ENCODE measurements around the gene KRT81. TPM values are rescaled to one million over a fixed set of nuclear protein-coding genes. Genes with fewer than 3 reads are reported as not detected.

KRT81 gene
- total RNA-seq, 2 donors from 2014 or later = 1.7 TPM; not detected in 1

GRCh38 chr12:52323001-52323400 is 31.7 kb upstream of the KRT81 start:
- H3K36me3 ChIP-seq = no peaks in the 10 kb centered on the region
- H3K4me1 ChIP-seq (replicated peaks) = no peaks in the 10 kb centered on the region
- H3K4me3 ChIP-seq = no peak overlapping the region
- TF ChIP-seq CTCF (IDR thresholded peaks at IDR 0.05) (no peak), POLR2AphosphoS5 (IDR thresholded peaks at IDR 0.05) (no peak), POLR2A (IDR thresholded peaks at IDR 0.05) (no peak)
- no peaks in the 10 kb centered on the region for H3K27me3 ChIP-seq (replicated peaks; ENCODE audit: insufficient read depth)
- intact Hi-C loops (cut with DNase I) = no loop called here
- WGBS = 82% methylated on average over 1 of the region's 1 CpG
- no peak overlapping the region for H3K27ac ChIP-seq
- H3K9me3 ChIP-seq = no peaks in the 10 kb centered on the region
- DNase-seq (ENCODE audit: low spot score) = no peak

- no peak for DNase-seq (ENCODE audit: low spot score)
- Histone ChIP-seq H3K27me3 (replicated peaks; ENCODE audit: insufficient read depth) (no peaks in the 10 kb centered on the region), H3K9me3 (no peaks in the 10 kb centered on the region), H3K4me3 (no peak overlapping the region), H3K4me1 (replicated peaks) (no peaks in the 10 kb centered on the region), H3K36me3 (no peaks in the 10 kb centered on the region), H3K27ac (no peak overlapping the region)
- 100% methylated on average over 1 of the region's 1 CpG for WGBS
- TF ChIP-seq CTCF (IDR thresholded peaks at IDR 0.05) (no peak), POLR2AphosphoS5 (IDR thresholded peaks at IDR 0.05) (no peak), POLR2A (IDR thresholded peaks at IDR 0.05) (no peak)
- intact Hi-C loops (cut with DNase I) = no loop called here
Observed at GRCh38 chr12:52322069-52322468, 30.7 kb upstream of the KRT81 start.

- H3K27me3 ChIP-seq (replicated peaks; ENCODE audit: insufficient read depth) = no peaks in the 10 kb centered on the region
- no peaks in the 10 kb centered on the region for H3K9me3 ChIP-seq
- no peak overlapping the region for H3K4me3 ChIP-seq
- H3K4me1 ChIP-seq (replicated peaks) = no peaks in the 10 kb centered on the region
- intact Hi-C loops (cut with DNase I) = no loop called here
- peak; percentile 54 for DNase-seq (ENCODE audit: low spot score)
- H3K36me3 ChIP-seq = no peaks in the 10 kb centered on the region
- TF ChIP-seq POLR2A (IDR thresholded peaks at IDR 0.05) (no peak), POLR2AphosphoS5 (IDR thresholded peaks at IDR 0.05) (peak; percentile 34)
- H3K27ac ChIP-seq = no peak overlapping the region
- 30% methylated on average over 4 of the region's 4 CpGs for whole genome bisulfite sequencing
Observed at GRCh38 chr12:52321418-52321817, 30.1 kb upstream of the KRT81 start.

DNA sequence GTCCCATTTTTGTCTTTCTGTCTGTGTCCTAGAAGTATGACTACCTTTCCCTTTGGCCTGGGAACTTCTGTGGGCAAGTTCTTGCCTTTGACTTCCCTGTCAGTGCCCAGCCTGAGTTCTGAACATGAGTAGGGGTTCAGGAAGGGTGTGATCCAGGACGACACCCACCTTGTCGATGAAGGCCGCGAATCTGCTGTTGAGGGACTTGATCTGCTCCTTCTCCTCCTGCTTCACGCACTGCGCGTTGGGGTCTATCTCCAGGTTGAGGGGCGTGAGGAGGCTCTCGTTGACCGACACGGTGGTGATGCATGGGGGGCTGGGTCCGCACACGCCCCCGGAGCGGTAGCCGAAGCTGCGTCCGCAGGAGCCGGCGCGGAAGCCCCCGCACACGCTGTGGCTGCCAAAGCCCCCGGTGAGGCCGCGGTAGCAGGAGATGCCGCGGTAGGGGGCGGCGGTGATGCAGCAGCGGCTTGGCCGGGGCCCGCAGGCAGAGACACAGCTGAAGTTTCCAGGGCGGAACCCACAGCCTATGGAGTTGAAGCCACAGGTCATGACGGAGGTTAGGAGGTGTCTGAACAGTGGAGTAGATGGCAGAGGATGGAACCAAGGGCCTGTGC is 29.6 kb upstream of the KRT81 start, which contains the start of gene KRT83:
TSS of gene KRT83 (minus strand) at position 615 of the 617 bp plus-strand sequence. CDS start at position 552, 63 bp downstream.
- Histone ChIP-seq H3K27me3 (replicated peaks; ENCODE audit: insufficient read depth) (no peaks in the 10 kb centered on the region), H3K36me3 (no peaks in the 10 kb centered on the region), H3K9me3 (no peaks in the 10 kb centered on the region), H3K4me3 (no peak within 1 kb of the TSS), H3K27ac (no peak within 1 kb of the TSS), H3K4me1 (replicated peaks) (no peaks in the 10 kb centered on the region)
- intact Hi-C loops (cut with DNase I) = no loop called here
- TF ChIP-seq POLR2A (IDR thresholded peaks at IDR 0.05) = no peak
- no peak for TF ChIP-seq POLR2AphosphoS5 (IDR thresholded peaks at IDR 0.05)
- TF ChIP-seq CTCF (IDR thresholded peaks at IDR 0.05) = no peak
- DNase-seq (ENCODE audit: low spot score) = no peak
- 71% methylated on average over 35 of the region's 35 CpGs for whole genome bisulfite sequencing

- H3K27me3 ChIP-seq (replicated peaks; ENCODE audit: insufficient read depth) = no peaks in the 10 kb centered on the region
- H3K27ac ChIP-seq = no peak overlapping the region
- no peak for DNase-seq (ENCODE audit: low spot score)
- TF ChIP-seq CTCF (IDR thresholded peaks at IDR 0.05) = no peak
- no peak for TF ChIP-seq POLR2A (IDR thresholded peaks at IDR 0.05)
- no peak for TF ChIP-seq POLR2AphosphoS5 (IDR thresholded peaks at IDR 0.05)
- H3K9me3 ChIP-seq = no peaks in the 10 kb centered on the region
- no peaks in the 10 kb centered on the region for H3K36me3 ChIP-seq
- no peak overlapping the region for H3K4me3 ChIP-seq
- 84% methylated on average over 11 of the region's 11 CpGs for WGBS
- intact Hi-C loops (cut with DNase I) = no loop called here
- no peaks in the 10 kb centered on the region for H3K4me1 ChIP-seq (replicated peaks)
Observed at GRCh38 chr12:52319097-52319496, 27.8 kb upstream of the KRT81 start.

Data from prostate gland (tissue), 2 donors.